HepG2 (cell line): Measurements from ENCODE around the gene IFNG.

Experiments used
- MLX ChIP-seq: IDR thresholded peaks from 2 replicates; pipeline ENCODE4 v1.6.1; 2016
- MYNN ChIP-seq: sonication (generic); formaldehyde crosslinking; IDR thresholded peaks from 2 replicates; pipeline ENCODE4 v1.4.0; 2020; ENCODE audit warnings: mild to moderate bottlenecking, low read depth, missing genetic modification reagents
- POLR2AphosphoS5 ChIP-seq: IDR thresholded peaks from 2 replicates; pipeline ENCODE4 v1.6.1; 2012; ENCODE audit warnings: low read depth, low read length

- TF ChIP-seq MYNN (no peak), MLX (no peak), POLR2AphosphoS5 (no peak)
Observed at GRCh38 chr12:68177562-68177961, 18.0 kb upstream of the IFNG start.
